GM21529 (cell line): ENCODE results near the gene FGFR2.
"Not testable (repeated sequence)": the region's sequence is repeated elsewhere in the genome, so short reads cannot be mapped to it uniquely, and the experiment has no call there.

Experiments
- ATAC-seq: cut with Tn5 transposase; IDR thresholded peaks from one replicate; pipeline ENCODE4 v1.9.1; 2021; ENCODE audit not compliant: unreplicated experiment

The FGFR2 gene

GRCh38 chr10:121526135-121526790 lies 72.0 kb downstream of the FGFR2 start:
- no peak for ATAC-seq

GRCh38 chr10:121525251-121526134 lies 72.8 kb downstream of the FGFR2 start:
- ATAC-seq, result no peak

- ATAC-seq, result no peak
Measured at GRCh38 chr10:121524157-121524817, 74.0 kb downstream of the FGFR2 start.

GRCh38 chr10:121522831-121523230 lies 75.4 kb downstream of the FGFR2 start:
- ATAC-seq, result no peak

- ATAC-seq, result no peak
Measured at GRCh38 chr10:121521794-121522556, 76.3 kb downstream of the FGFR2 start.

- not testable (repeated sequence) for ATAC-seq
Measured at GRCh38 chr10:121520526-121520925, 77.7 kb downstream of the FGFR2 start.

- ATAC-seq, result no peak
Measured at GRCh38 chr10:121519901-121520493, 78.2 kb downstream of the FGFR2 start.

GRCh38 chr10:121519411-121519810 lies 78.8 kb downstream of the FGFR2 start:
- no peak for ATAC-seq

- no peak for ATAC-seq
Measured at GRCh38 chr10:121518333-121518732, 79.9 kb downstream of the FGFR2 start.

- no peak for ATAC-seq
Measured at GRCh38 chr10:121516093-121516865, 82.0 kb downstream of the FGFR2 start.

- ATAC-seq, result no peak
Measured at GRCh38 chr10:121514141-121514865, 83.9 kb downstream of the FGFR2 start.

- no peak for ATAC-seq
Measured at GRCh38 chr10:121511943-121512342, 86.3 kb downstream of the FGFR2 start.

GRCh38 chr10:121511460-121511859 lies 86.8 kb downstream of the FGFR2 start:
- no peak for ATAC-seq

GRCh38 chr10:121510201-121510771 lies 88.0 kb downstream of the FGFR2 start:
- no peak for ATAC-seq

GRCh38 chr10:121509796-121510195 lies 88.4 kb downstream of the FGFR2 start:
- ATAC-seq, result no peak

GRCh38 chr10:121509112-121509511 lies 89.1 kb downstream of the FGFR2 start:
- ATAC-seq, result no peak

GRCh38 chr10:121503587-121504051 lies 94.6 kb downstream of the FGFR2 start:
- no peak for ATAC-seq

- no peak for ATAC-seq
Measured at GRCh38 chr10:121501796-121502195, 96.4 kb downstream of the FGFR2 start.
